HG03457 (cell line): ENCODE results near the gene TVP23A.
"Not testable (repeated sequence)": the region's sequence is repeated elsewhere in the genome, so short reads cannot be mapped to it uniquely, and the experiment has no call there.

ENCODE experiments used
- ATAC-seq: cut with Tn5 transposase; IDR thresholded peaks from one replicate; pipeline ENCODE4 v1.9.1; 2021; ENCODE audit warnings: moderate number of reproducible peaks; ENCODE audit not compliant: unreplicated experiment

TVP23A gene

GRCh38 chr16:10806698-10807097, 11.9 kb downstream of the TVP23A start:
- ATAC-seq = no peak

GRCh38 chr16:10805334-10805733, 13.3 kb downstream of the TVP23A start:
- no peak for ATAC-seq

GRCh38 chr16:10799736-10800135, 18.9 kb downstream of the TVP23A start:
- no peak for ATAC-seq

- no peak for ATAC-seq
Observed at GRCh38 chr16:10791048-10791447, 27.5 kb downstream of the TVP23A start.

GRCh38 chr16:10788630-10789029, 30.0 kb downstream of the TVP23A start:
- ATAC-seq = not testable (repeated sequence)

GRCh38 chr16:10787304-10787703, 31.3 kb downstream of the TVP23A start:
- ATAC-seq = no peak

GRCh38 chr16:10782628-10783027, 36.0 kb downstream of the TVP23A start:
- ATAC-seq = no peak

- no peak for ATAC-seq
Observed at GRCh38 chr16:10780628-10781027, 38.0 kb downstream of the TVP23A start.

GRCh38 chr16:10779908-10780307, 38.7 kb downstream of the TVP23A start:
- ATAC-seq = not testable (repeated sequence)

GRCh38 chr16:10777356-10777755, 41.2 kb downstream of the TVP23A start:
- no peak for ATAC-seq

- ATAC-seq = not testable (repeated sequence)
Observed at GRCh38 chr16:10776923-10777322, 41.7 kb downstream of the TVP23A start.

- ATAC-seq = peak; percentile 55
Observed at GRCh38 chr16:10776280-10776679, 42.3 kb downstream of the TVP23A start.

GRCh38 chr16:10770907-10771306, 47.7 kb downstream of the TVP23A start:
- no peak for ATAC-seq

GRCh38 chr16:10769381-10769780, 49.2 kb downstream of the TVP23A start:
- no peak for ATAC-seq

- ATAC-seq = no peak
Observed at GRCh38 chr16:10767127-10767526, 51.5 kb downstream of the TVP23A start.

GRCh38 chr16:10765772-10766171, 52.8 kb downstream of the TVP23A start:
- peak; percentile 55 for ATAC-seq

GRCh38 chr16:10763456-10763855, 55.1 kb downstream of the TVP23A start:
- no peak for ATAC-seq

GRCh38 chr16:10762336-10763016, 56.1 kb downstream of the TVP23A start:
- no peak for ATAC-seq

- ATAC-seq = no peak
Observed at GRCh38 chr16:10761373-10761772, 57.2 kb downstream of the TVP23A start.

- ATAC-seq = no peak
Observed at GRCh38 chr16:10760858-10761257, 57.7 kb downstream of the TVP23A start.

GRCh38 chr16:10756574-10756973, 62.0 kb downstream of the TVP23A start:
- ATAC-seq = no peak

GRCh38 chr16:10754941-10755340, 63.7 kb downstream of the TVP23A start:
- no peak for ATAC-seq

- ATAC-seq = no peak
Observed at GRCh38 chr16:10753670-10754069, 64.9 kb downstream of the TVP23A start.
